Panc1 (cell line): ENCODE data around the gene UAP1. TPM values are rescaled to one million over a fixed set of nuclear protein-coding genes. Genes with fewer than 3 reads are reported as not detected.

Source experiments
- ATAC-seq: fragments of 200-7000 bp; cut with Tn5 transposase; 2 replicates; pipeline ENCODE4 v1.9.1; 2020; ENCODE audit warnings: mild to moderate bottlenecking, moderate library complexity
- BruUV-seq: library from RNA; stranded (reverse); fragments of 400-500 nt; replicated peaks from 2 replicates; lab custom pipeline; 2021; lab: Mats Ljungman, UMichigan
- CTCF ChIA-PET: fragments of 300-600 bp; sonication (Branson Sonifier 250); formaldehyde crosslinking; loops from one replicate; lab custom pipeline; 2022; ENCODE audit warnings: antibody characterized with exemption; lab: Charles Lee
- POLR2A ChIA-PET: fragments of 300-600 bp; sonication (Branson Sonifier 250); formaldehyde crosslinking; loops from one replicate; lab custom pipeline; 2022; ENCODE audit warnings: antibody characterized with exemption; lab: Charles Lee
- DNase-seq: peaks from one replicate; pipeline ENCODE4 v3.0.0-alpha.2; 2010; ENCODE audit warnings: low read depth, low spot score
- H3K27ac ChIP-seq: 2 replicates; pipeline ENCODE4 v1.5.1; 2011; ENCODE audit warnings: mild to moderate bottlenecking, low read length, inconsistent platforms
- H3K27me3 ChIP-seq: fragments of 200-500 bp; sonication (Bioruptor generic); 2 replicates; pipeline ENCODE4 v1.6.0; 2014; ENCODE audit warnings: low read length, inconsistent platforms; ENCODE audit not compliant: control insufficient read depth, insufficient read depth
- H3K36me3 ChIP-seq: fragments of 200-500 bp; sonication (Bioruptor generic); 2 replicates; pipeline ENCODE4 v1.5.1; 2014; ENCODE audit warnings: inconsistent platforms, mild to moderate bottlenecking, low read length, moderate library complexity; ENCODE audit not compliant: control insufficient read depth, insufficient read depth
- H3K4me1 ChIP-seq: 2 replicates; pipeline ENCODE4 v1.5.1; 2011; ENCODE audit warnings: inconsistent platforms, mild to moderate bottlenecking, low read length, moderate library complexity; ENCODE audit not compliant: control insufficient read depth, insufficient read depth
- H3K4me3 ChIP-seq, 2 experiments: 2 replicates each; pipeline ENCODE4 v1.5.1; 2011 to 2012; ENCODE audit warnings: low read depth in 2 of 2, low read length in 2 of 2, mild to moderate bottlenecking in 2 of 2, inconsistent platforms in 1 of 2, moderate library complexity in 1 of 2
- H3K9me3 ChIP-seq: fragments of 200-500 bp; sonication (Bioruptor generic); 2 replicates; pipeline ENCODE4 v1.5.1; 2014; ENCODE audit warnings: low read depth, mild to moderate bottlenecking, inconsistent platforms, low read length, moderate library complexity; ENCODE audit not compliant: control insufficient read depth, insufficient read depth
- CTCF ChIP-seq: fragments of 450-650 bp; IDR thresholded peaks from 2 replicates; pipeline ENCODE4 v1.5.1; 2017; ENCODE audit warnings: mild to moderate bottlenecking
- POLR2AphosphoS5 ChIP-seq: IDR thresholded peaks from 2 replicates; pipeline ENCODE4 v1.6.1; 2012; ENCODE audit warnings: mild to moderate bottlenecking, low read depth, low read length, moderate library complexity
- REST ChIP-seq, 2 experiments: IDR thresholded peaks; 2 replicates each; pipeline ENCODE4 v1.6.1; 2011 to 2012; ENCODE audit warnings: low read depth in 2 of 2, control low read depth in 1 of 2, low read length in 1 of 2, mild to moderate bottlenecking in 1 of 2, moderate library complexity in 1 of 2; ENCODE audit not compliant: insufficient read depth in 1 of 2
- SIN3A ChIP-seq: IDR thresholded peaks from 2 replicates; pipeline ENCODE4 v1.6.1; 2012; ENCODE audit warnings: low read depth, mild to moderate bottlenecking, low read length, moderate library complexity, borderline replicate concordance; ENCODE audit not compliant: insufficient read depth
- TCF7L2 ChIP-seq: IDR thresholded peaks from 2 replicates; pipeline ENCODE4 v1.6.1; 2011; ENCODE audit warnings: mild to moderate bottlenecking, low read depth, low read length, inconsistent platforms
- in situ Hi-C: cut with HindIII; loops from 2 replicates; pipeline ENCODE4 v1.10.0; 2016; ENCODE audit warnings: low sequenced_read_pairs, low pct_unique_long_range_greater_than_20kb
- intact Hi-C: fragments of 100-400 bp; cut with micrococcal nuclease; formaldehyde crosslinking; loops from one replicate; pipeline ENCODE4 v1.10.0; 2022; ENCODE audit not compliant: unreplicated experiment
- total RNA-seq: library from RNA; stranded (reverse); gene quantifications from one replicate; pipeline ENCODE4 v1.2.1, GENCODE V29; 2021; ENCODE audit not compliant: unreplicated experiment

UAP1 gene
- total RNA-seq, 1 experiment from 2014 or later: 97.7 TPM

GRCh38 chr1:162605225-162605927 lies 43.9 kb downstream of the UAP1 start:
- CTCF ChIA-PET: no interaction called here
- in situ Hi-C loops (no loop called here), intact Hi-C loops (no loop called here)
- Histone ChIP-seq H3K9me3 (no peaks in the 10 kb centered on the region), H3K27ac (no peak overlapping the region), H3K4me3 (no peak overlapping the region), H3K4me1 (peaks cover 3% of the 10 kb centered on the region; the same call in 1 of the 2 replicates), H3K27me3 (no peaks in the 10 kb centered on the region), H3K36me3 (peaks cover 7% of the 10 kb centered on the region; the same call in 1 of the 2 replicates)
- POLR2A ChIA-PET: interaction anchor here (0.6 to 0.7 kb wide), 2 partner anchors 11 to 256 kb away, joined by 3 to 6 read pairs; no protein-coding TSS in a partner anchor
- TF ChIP-seq TCF7L2: no peak
- no peak for TF ChIP-seq POLR2AphosphoS5
- no peak for TF ChIP-seq REST (IDR thresholded peaks at IDR 0.05; ENCODE audit: insufficient read depth in 1 of 2, low read depth in 2 of 2, low read length in 1 of 2)
- TF ChIP-seq SIN3A: no peak
- TF ChIP-seq CTCF: no peak
- no TSS peak for BruUV-seq
- DNase-seq: peak; percentile 89
- ATAC-seq: peak; percentile 78; the same call in 1 of the 2 replicates

GRCh38 chr1:162609306-162609705 lies 47.8 kb downstream of the UAP1 start:
- TF ChIP-seq CTCF (no peak), TCF7L2 (no peak)
- ChIA-PET POLR2A (no interaction called here), CTCF (no interaction called here)
- intact Hi-C loops: no loop called here
- Histone ChIP-seq H3K27me3 (no peaks in the 10 kb centered on the region), H3K36me3 (no peaks in the 10 kb centered on the region), H3K4me1 (peaks cover 8% of the 10 kb centered on the region; the same call in 1 of the 2 replicates), H3K4me3 (no peak overlapping the region), H3K27ac (no peak overlapping the region), H3K9me3 (no peaks in the 10 kb centered on the region)
- no peak for DNase-seq
- ATAC-seq: no peak
- no TSS peak for BruUV-seq
- in situ Hi-C loops: no loop called here
